ENCODE data around the gene AKR1C1.

- TF ChIP-seq POLR2AphosphoS5 (IDR thresholded peaks at IDR 0.05; ENCODE audit: low read depth, low read length) (no peak), POLR2A (IDR thresholded peaks at IDR 0.05; ENCODE audit: low read depth, low read length) (no peak)
These were observed 31.6 kb upstream of the AKR1C1 start for GRCh38 chr10:4931587-4931986.

Data from GM12891 (cell line).